Right renal pelvis (tissue), 4 donors: ENCODE measurements around the gene RNF144A. TPM values are rescaled to one million over a fixed set of nuclear protein-coding genes. Genes with fewer than 3 reads are reported as not detected.

Experiments used
- DNase-seq, 4 donors: peaks; one replicate each; pipeline ENCODE4 v3.0.0-alpha.2; 2013; ENCODE audit warnings: low read depth in 4 of 4, low spot score in 3 of 4, missing footprints in 1 of 4
- polyA plus RNA-seq, 4 donors: library from polyadenylated mRNA; unstranded; fragments of 120-200 nt; gene quantifications; one replicate each; pipeline ENCODE4 v1.2.1, GENCODE V29; 2013; ENCODE audit not compliant: insufficient read length in 4 of 4

The RNF144A gene
- polyA plus RNA-seq, 4 donors: 54.2 to 70.4 (median 66.3) TPM

GRCh38 chr2:6945087-6945813 lies 28.0 kb downstream of the RNF144A start:
- DNase-seq: no peak

GRCh38 chr2:6945821-6946220 lies 28.6 kb downstream of the RNF144A start:
- DNase-seq: no peak

DNA sequence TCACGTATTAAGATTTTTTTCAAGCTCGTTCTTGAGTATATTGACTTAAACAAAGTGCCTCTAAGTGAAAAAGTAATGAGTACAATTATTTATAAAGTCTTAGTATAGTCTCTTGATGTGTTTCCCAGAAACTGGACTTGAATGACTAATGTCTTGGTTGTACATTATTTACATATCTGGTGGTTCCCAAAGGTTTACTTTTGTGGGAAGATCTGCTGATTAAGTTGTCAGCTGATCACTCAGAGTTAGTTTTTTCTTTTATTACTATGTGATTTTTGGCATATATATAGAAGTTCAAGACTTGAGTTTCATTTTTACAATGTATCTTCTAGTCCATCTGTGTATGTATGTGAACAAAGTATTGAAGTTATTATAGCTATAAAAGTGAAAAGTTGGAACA lies 29.5 kb downstream of the RNF144A start:
- DNase-seq: no peak

GRCh38 chr2:6947929-6948676 lies 30.9 kb downstream of the RNF144A start:
- DNase-seq: no peak

DNA sequence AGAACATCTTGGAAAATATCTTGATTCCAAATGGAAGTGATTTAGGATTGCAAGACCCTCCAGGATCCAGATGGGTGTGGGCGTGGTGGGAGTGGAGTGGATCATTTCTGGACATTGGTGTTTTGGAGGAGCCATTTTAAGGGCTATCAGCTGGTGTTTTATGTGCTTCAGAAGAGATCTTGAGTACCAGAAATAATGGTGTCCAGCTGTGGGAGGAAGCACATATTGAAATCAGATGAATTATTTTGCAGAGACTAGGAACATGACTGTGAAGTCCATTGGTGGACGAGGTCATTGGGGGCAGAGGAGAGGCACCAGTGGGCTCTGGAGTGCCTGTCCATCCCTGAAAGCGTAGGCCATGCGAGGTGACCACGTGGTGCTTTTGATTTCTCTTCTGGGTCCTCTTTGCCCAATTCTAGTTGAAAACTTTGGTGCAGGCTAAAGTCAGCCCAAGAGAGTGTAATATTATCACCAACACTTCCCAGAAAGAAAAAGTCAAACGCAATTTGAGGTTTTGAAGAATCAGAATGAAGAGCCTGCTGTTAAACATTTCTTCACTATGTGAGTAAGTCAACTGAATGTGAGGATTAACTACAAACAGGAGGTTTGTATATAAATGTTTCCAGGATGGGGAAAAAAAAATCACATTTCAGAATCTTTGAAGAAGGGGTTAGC lies 31.6 kb downstream of the RNF144A start:
- no peak for DNase-seq

GRCh38 chr2:6951046-6951445 lies 33.8 kb downstream of the RNF144A start:
- no peak for DNase-seq

DNA sequence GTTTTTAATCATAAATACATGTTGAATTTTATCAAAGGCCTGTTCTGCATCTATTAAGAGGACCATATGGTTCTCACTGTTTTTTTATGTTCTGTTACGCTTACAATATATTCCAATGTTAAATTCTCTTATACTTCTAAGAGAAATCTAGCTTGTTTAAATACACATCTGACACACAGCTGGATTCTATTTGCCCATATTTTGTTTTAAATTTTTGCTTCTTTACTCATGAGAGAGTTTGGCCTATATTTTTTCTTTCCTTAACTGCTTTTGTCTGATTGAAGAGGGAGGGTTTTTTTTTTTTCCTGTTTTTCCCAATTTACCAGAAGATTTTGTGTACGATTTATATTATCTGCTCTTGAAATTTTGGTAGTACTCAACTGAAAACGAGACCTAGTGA lies 34.9 kb downstream of the RNF144A start:
- no peak for DNase-seq

DNA sequence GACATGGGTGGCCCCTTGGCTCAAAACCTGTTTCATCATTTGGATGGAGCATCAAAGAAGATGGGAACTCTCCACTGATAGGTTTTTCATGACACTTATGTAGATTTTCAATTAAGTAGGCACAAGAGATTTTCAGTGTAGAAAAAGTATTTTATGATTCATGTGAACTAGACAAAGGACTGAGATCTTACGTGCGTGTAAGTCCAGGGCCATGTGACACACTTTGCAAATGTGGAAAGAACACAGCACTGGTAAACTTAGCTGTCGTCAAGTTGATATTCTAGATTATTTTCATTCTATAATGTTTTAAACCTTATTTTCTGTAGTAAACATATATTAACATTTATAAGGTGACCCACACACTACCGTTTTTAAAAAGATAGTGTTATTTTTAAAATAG lies 37.4 kb downstream of the RNF144A start:
- DNase-seq: no peak

GRCh38 chr2:6955511-6956136 lies 38.4 kb downstream of the RNF144A start:
- no peak for DNase-seq

- DNase-seq: no peak
These were observed 39.4 kb downstream of the RNF144A start for GRCh38 chr2:6956566-6956965.

DNA sequence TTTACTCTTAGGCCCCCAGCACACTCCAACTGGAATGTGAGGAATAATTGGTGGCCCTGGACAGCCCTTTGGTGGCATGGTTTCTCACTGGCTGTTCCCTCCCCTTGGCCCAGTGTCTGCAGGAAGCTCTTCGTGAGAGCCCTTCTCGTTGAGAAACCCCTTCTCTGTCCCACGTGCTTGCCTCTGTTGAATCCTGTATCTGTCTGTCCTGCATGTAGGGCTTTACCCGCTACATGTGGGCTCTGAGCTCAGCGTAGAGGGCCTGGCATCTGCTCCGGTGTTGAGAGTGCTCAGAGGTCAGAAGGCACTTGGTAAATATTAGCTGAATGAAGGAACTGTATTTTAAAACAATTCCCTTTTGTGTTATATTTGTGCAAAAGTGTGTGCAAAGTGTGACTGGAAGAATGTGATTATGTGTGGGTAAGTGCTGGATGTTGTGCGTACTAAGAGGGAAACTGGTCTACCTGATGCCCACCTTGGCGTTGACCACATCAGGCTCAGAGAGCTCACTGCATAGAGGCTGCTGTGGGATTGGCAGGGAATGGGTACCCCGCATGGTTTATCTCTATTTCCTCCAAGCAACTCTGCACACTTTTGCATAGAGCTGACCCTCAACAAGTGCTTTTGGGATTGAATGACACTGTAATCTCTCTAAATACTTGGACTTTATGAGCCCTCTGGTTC lies 40.0 kb downstream of the RNF144A start:
- no peak for DNase-seq

- no peak for DNase-seq
These were observed 40.9 kb downstream of the RNF144A start for GRCh38 chr2:6957910-6958615.

- DNase-seq: no peak
These were observed 41.5 kb downstream of the RNF144A start for GRCh38 chr2:6958616-6959235.

GRCh38 chr2:6959751-6960150 lies 42.5 kb downstream of the RNF144A start:
- DNase-seq: no peak

DNA sequence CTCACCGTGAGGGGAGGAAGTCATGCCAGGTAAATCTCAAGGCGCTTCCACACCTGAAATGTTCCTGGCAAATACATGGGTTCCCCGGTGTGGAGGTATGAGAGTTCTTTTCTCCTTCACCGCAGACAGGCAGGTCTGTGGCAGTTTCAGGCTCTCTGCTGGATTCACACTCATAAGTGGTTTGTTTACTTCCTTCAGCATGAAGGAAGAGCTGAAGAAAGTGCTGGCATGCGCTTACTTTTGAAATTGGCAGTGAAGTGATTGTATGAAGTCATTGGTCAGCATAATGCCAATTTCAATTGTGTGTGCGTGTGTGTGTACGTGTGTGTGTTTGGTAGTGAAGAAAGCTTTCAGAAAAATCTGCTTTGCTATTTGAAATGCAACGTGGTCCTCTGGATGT lies 43.4 kb downstream of the RNF144A start:
- DNase-seq: no peak

DNA sequence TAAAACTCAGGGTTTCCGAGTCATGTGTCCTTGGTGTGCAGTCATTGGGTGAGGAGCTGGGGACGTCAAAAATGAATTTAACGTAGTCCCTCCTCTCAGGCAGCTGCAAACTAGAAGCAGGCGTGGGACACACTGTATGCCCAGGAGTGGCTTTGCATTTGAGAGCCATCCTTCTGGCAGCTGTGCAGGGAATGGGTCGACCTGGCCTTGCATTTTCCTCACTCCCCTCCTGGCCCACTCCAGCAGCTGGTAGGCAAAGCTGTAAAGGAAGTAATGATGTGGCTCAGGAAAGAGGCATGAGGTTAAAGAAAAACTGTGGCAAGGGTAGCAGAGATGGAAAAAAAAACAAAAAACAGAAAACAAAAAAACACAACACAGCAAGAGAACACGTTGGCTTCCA lies 46.5 kb downstream of the RNF144A start:
- DNase-seq: no peak

GRCh38 chr2:6965071-6965795 lies 48.0 kb downstream of the RNF144A start:
- no peak for DNase-seq

GRCh38 chr2:6966446-6966940 lies 49.3 kb downstream of the RNF144A start:
- no peak for DNase-seq

- DNase-seq: no peak
These were observed 50.1 kb downstream of the RNF144A start for GRCh38 chr2:6967301-6967700.
